NB4 (cell line): ENCODE results near the gene ZNF253.
"Not testable (repeated sequence)": the region's sequence is repeated elsewhere in the genome, so short reads cannot be mapped to it uniquely, and the experiment has no call there.

Experiments used
- CTCF ChIP-seq: IDR thresholded peaks from one replicate; pipeline ENCODE4 v1.5.1; 2012; ENCODE audit warnings: low read depth, low read length
- POLR2A ChIP-seq: IDR thresholded peaks from 2 replicates; pipeline ENCODE4 v1.6.1; 2011; ENCODE audit warnings: mild to moderate bottlenecking; ENCODE audit not compliant: insufficient read length; ENCODE audit errors: extremely low read depth

- TF ChIP-seq CTCF = peak; percentile 29
- not testable (repeated sequence) for TF ChIP-seq POLR2A
Observed at GRCh38 chr19:19930417-19930816, 64.7 kb downstream of the ZNF253 start.
